Ishikawa (cell line): ENCODE measurements around the gene CFAP65.

ENCODE experiments used
- CEBPB ChIP-seq: IDR thresholded peaks from 2 replicates; pipeline ENCODE4 v1.6.1; 2012
- EGR1 ChIP-seq: IDR thresholded peaks from 2 replicates; pipeline ENCODE4 v1.6.1; 2012
- EP300 ChIP-seq: IDR thresholded peaks from 2 replicates; pipeline ENCODE4 v1.6.1; 2012; ENCODE audit warnings: borderline replicate concordance
- MAX ChIP-seq: IDR thresholded peaks from 2 replicates; pipeline ENCODE4 v1.6.1; 2012
- RAD21 ChIP-seq: IDR thresholded peaks from 2 replicates; pipeline ENCODE4 v1.6.1; 2012; ENCODE audit warnings: low read depth
- TAF1 ChIP-seq: IDR thresholded peaks from 2 replicates; pipeline ENCODE4 v1.6.1; 2012; ENCODE audit warnings: low read depth, mild to moderate bottlenecking
- TCF12 ChIP-seq: IDR thresholded peaks from 2 replicates; pipeline ENCODE4 v1.6.1; 2012; ENCODE audit warnings: low read depth
- TEAD4 ChIP-seq: IDR thresholded peaks from 2 replicates; pipeline ENCODE4 v1.6.1; 2012
- USF1 ChIP-seq: IDR thresholded peaks from 2 replicates; pipeline ENCODE4 v1.6.1; 2012
- YY1 ChIP-seq: IDR thresholded peaks from 2 replicates; pipeline ENCODE4 v1.6.1; 2012; ENCODE audit warnings: low read depth
- ZBTB7A ChIP-seq: IDR thresholded peaks from 2 replicates; pipeline ENCODE4 v1.6.1; 2012; ENCODE audit warnings: low read depth
- TF ChIP-seq, protein P1 (sequence below): IDR thresholded peaks from 2 replicates; pipeline ENCODE4 v1.6.1; 2012; ENCODE audit warnings: low read depth, mild to moderate bottlenecking

DNA sequence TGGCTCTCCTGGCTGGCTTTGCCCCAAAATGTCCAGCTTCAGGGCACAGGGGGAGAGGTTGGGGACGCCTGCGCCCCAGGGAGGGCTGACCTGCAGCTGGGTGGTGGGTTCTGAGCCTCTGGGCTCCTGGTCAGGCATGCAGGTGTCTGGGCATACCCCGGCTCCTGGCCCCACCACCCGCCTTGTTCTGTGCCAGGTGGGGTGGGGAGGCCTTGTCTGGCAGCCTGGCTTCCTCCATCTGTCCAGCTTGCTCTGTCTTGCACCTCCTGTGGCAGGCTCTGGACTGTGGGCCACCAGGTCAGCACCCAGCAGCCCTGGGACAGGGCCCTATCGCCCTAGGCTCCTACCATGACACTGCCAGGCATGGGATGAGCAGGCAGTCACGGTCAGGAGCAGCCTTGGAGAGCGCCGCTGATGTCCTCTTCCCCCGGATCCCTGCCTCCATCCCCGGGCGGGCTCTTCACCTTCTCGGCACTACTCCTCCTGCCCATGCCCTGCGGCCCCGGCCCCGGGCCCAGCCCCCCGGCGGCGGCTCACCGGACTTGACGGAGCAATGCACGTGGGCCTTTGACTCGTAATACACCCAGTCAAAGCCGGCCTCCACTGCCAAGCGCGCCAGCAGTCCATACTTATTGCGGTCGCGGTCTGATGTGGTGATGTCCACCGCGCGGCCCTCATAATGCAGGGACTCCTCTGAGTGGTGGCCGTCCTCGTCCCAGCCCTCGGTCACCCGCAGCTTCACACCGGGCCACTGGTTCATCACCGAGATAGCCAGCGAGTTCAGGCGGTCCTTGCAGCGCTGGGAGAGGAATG, 15.8 kb upstream of the CFAP65 start:
- TF ChIP-seq MAX (no peak), EP300 (no peak), YY1 (no peak), TAF1 (no peak), EGR1 (no peak), ZBTB7A (no peak), TCF12 (no peak), CEBPB (no peak), USF1 (no peak), TEAD4 (no peak), RAD21 (no peak)
- TF ChIP-seq, protein P1, sequence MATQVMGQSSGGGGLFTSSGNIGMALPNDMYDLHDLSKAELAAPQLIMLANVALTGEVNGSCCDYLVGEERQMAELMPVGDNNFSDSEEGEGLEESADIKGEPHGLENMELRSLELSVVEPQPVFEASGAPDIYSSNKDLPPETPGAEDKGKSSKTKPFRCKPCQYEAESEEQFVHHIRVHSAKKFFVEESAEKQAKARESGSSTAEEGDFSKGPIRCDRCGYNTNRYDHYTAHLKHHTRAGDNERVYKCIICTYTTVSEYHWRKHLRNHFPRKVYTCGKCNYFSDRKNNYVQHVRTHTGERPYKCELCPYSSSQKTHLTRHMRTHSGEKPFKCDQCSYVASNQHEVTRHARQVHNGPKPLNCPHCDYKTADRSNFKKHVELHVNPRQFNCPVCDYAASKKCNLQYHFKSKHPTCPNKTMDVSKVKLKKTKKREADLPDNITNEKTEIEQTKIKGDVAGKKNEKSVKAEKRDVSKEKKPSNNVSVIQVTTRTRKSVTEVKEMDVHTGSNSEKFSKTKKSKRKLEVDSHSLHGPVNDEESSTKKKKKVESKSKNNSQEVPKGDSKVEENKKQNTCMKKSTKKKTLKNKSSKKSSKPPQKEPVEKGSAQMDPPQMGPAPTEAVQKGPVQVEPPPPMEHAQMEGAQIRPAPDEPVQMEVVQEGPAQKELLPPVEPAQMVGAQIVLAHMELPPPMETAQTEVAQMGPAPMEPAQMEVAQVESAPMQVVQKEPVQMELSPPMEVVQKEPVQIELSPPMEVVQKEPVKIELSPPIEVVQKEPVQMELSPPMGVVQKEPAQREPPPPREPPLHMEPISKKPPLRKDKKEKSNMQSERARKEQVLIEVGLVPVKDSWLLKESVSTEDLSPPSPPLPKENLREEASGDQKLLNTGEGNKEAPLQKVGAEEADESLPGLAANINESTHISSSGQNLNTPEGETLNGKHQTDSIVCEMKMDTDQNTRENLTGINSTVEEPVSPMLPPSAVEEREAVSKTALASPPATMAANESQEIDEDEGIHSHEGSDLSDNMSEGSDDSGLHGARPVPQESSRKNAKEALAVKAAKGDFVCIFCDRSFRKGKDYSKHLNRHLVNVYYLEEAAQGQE: peak; percentile 36; the same call in 1 of the 2 replicates
